Fibroblast of the aortic adventitia (primary cell): Measurements from ENCODE around the gene CEP89. TPM values are rescaled to one million over a fixed set of nuclear protein-coding genes. Genes with fewer than 3 reads are reported as not detected.

Source experiments
- DNase-seq: peaks from one replicate; pipeline ENCODE4 v3.0.0-alpha.2; 2010; ENCODE audit warnings: low read depth
- H3K4me3 ChIP-seq: 2 replicates; pipeline ENCODE4 v1.5.1; 2011; ENCODE audit warnings: low read depth, mild to moderate bottlenecking, control low read depth, low read length, moderate library complexity
- CTCF ChIP-seq: IDR thresholded peaks from 2 replicates; pipeline ENCODE4 v1.5.1; 2011; ENCODE audit warnings: mild to moderate bottlenecking, low read length, control low read depth, inconsistent platforms; ENCODE audit not compliant: insufficient read depth
- small RNA-seq: library from RNA; depleted of rRNA; stranded (forward); fragments of <200 nt; gene quantifications from one replicate; pipeline ENCODE3, GENCODE V24; 2012
- total RNA-seq: library from RNA; depleted of rRNA; stranded (reverse); fragments of >200 nt; gene quantifications from 2 replicates; pipeline ENCODE4 v1.2.3, GENCODE V29; 2012; ENCODE audit warnings: low replicate concordance

Gene CEP89
- total RNA-seq, 1 donor: 26.3 TPM

- TF ChIP-seq CTCF: no peak
- DNase-seq: no peak
- no peak overlapping the region for H3K4me3 ChIP-seq
Measured at GRCh38 chr19:32829345-32829896, 142.3 kb downstream of the CEP89 start.

GRCh38 chr19:32828643-32829344 is 143.0 kb downstream of the CEP89 start:
- H3K4me3 ChIP-seq: no peak overlapping the region

GRCh38 chr19:32828139-32828538 is 143.6 kb downstream of the CEP89 start:
- DNase-seq: no peak
- TF ChIP-seq CTCF: no peak
- no peak overlapping the region for H3K4me3 ChIP-seq

More at GRCh38 chr19:32828643-32829344, 143.0 kb downstream of the CEP89 start:
- DNase-seq: no peak
- TF ChIP-seq CTCF: no peak

Small RNA genes within 50 kb of the gene (small RNA-seq; reads per million reads assigned to genes)
- gene RN7SKP22: not detected

Other genes with a start within 250 kb of the CEP89 start
- not detected in 2 replicates for gene SLC7A9, start 102.2 kb downstream of the CEP89 start, total RNA-seq
- gene FAAP24, start 284 bp upstream of the CEP89 start, total RNA-seq: 5.7 and 12.0 TPM in 2 replicates
- gene RHPN2, start 92.9 kb upstream of the CEP89 start, total RNA-seq: 0.90 and 2.3 TPM in 2 replicates
- gene GPATCH1, start 109.2 kb upstream of the CEP89 start, total RNA-seq: 7.8 and 19.2 TPM in 2 replicates
- not detected in 2 replicates for gene WDR88, start 160.2 kb upstream of the CEP89 start, total RNA-seq
- gene LRP3, start 222.4 kb upstream of the CEP89 start, total RNA-seq: 15.0 and 33.2 TPM in 2 replicates